Cardiac muscle cell (in vitro differentiated cells and primary cell): ENCODE results near the gene EXOC4. TPM values are rescaled to one million over a fixed set of nuclear protein-coding genes. Genes with fewer than 3 reads are reported as not detected.

ENCODE experiments used
- DNase-seq, 2 donors: peaks; one replicate each; pipeline versions ENCODE4 v3.0.0 to v3.0.0-alpha.2; 2010 to 2017; ENCODE audit warnings: low read depth in 1 of 2, low spot score in 1 of 2
- H3K27ac ChIP-seq: fragments of 200-600 bp; sonication (generic); 2 replicates; pipeline ENCODE4 v1.5.1; 2016
- H3K27me3 ChIP-seq: fragments of 200-600 bp; sonication (generic); 2 replicates; pipeline ENCODE4 v1.6.0; 2016; ENCODE audit warnings: control low read depth
- H3K36me3 ChIP-seq: fragments of 200-600 bp; sonication (generic); 2 replicates; pipeline ENCODE4 v1.5.1; 2016; ENCODE audit warnings: control low read depth
- H3K4me1 ChIP-seq: fragments of 200-600 bp; sonication (generic); 2 replicates; pipeline ENCODE4 v1.8.1; 2017; ENCODE audit warnings: low read depth, mild to moderate bottlenecking, mixed run types
- H3K4me3 ChIP-seq: fragments of 200-600 bp; sonication (generic); 2 replicates; pipeline ENCODE4 v1.5.1; 2016; ENCODE audit warnings: mild to moderate bottlenecking
- H3K9me3 ChIP-seq: fragments of 200-600 bp; sonication (generic); 2 replicates; pipeline ENCODE4 v1.5.1; 2017; ENCODE audit warnings: low read depth, mild to moderate bottlenecking, control low read depth
- CTCF ChIP-seq: IDR thresholded peaks from 2 replicates; pipeline ENCODE4 v1.5.1; 2012; ENCODE audit warnings: low read depth, mild to moderate bottlenecking, low read length
- polyA plus RNA-seq: library from polyadenylated mRNA; unstranded; fragments of >200 nt; fragmentation: Nextera tagmentation; extraction: Ambion mirVana; gene quantifications from 2 replicates; pipeline ENCODE4 v1.2.1, GENCODE V29; 2016
- total RNA-seq: library from RNA; depleted of rRNA; stranded (reverse); fragments of >200 nt; gene quantifications from 2 replicates; pipeline ENCODE4 v1.2.3, GENCODE V29; 2016

EXOC4 gene
- total and polyA plus RNA-seq, 2 experiments from 2014 or later = 33.6 to 46.0 TPM

GRCh38 chr7:133690740-133691139, 437.9 kb downstream of the EXOC4 start:
- peak overlapping the region; percentile 15 for H3K27ac ChIP-seq
- no peak for TF ChIP-seq CTCF
- peak in 1 of 2 donors; percentile 28 for DNase-seq

GRCh38 chr7:133691727-133692610, 439.1 kb downstream of the EXOC4 start:
- H3K36me3 ChIP-seq = no peaks in the 10 kb centered on the region

More at GRCh38 chr7:133690740-133691139, 437.9 kb downstream of the EXOC4 start:
- Histone ChIP-seq H3K4me3 (no peak overlapping the region), H3K9me3 (no peaks in the 10 kb centered on the region), H3K4me1 (peaks cover 14% of the 10 kb centered on the region), H3K27me3 (no peaks in the 10 kb centered on the region), H3K36me3 (no peaks in the 10 kb centered on the region)

GRCh38 chr7:133693281-133693680, 440.4 kb downstream of the EXOC4 start:
- Histone ChIP-seq H3K36me3 (no peaks in the 10 kb centered on the region), H3K4me3 (no peak overlapping the region), H3K4me1 (peaks cover 14% of the 10 kb centered on the region), H3K27me3 (no peaks in the 10 kb centered on the region), H3K27ac (no peak overlapping the region), H3K9me3 (no peaks in the 10 kb centered on the region)
- no peak for DNase-seq
- no peak for TF ChIP-seq CTCF

More at GRCh38 chr7:133691727-133692610, 439.1 kb downstream of the EXOC4 start:
- Histone ChIP-seq H3K27ac (no peak overlapping the region), H3K27me3 (no peaks in the 10 kb centered on the region), H3K4me3 (no peak overlapping the region), H3K4me1 (peaks cover 14% of the 10 kb centered on the region), H3K9me3 (no peaks in the 10 kb centered on the region)
- TF ChIP-seq CTCF = no peak
- peak in 1 of 2 donors; percentile 77 for DNase-seq

GRCh38 chr7:133696056-133696455, 443.2 kb downstream of the EXOC4 start:
- TF ChIP-seq CTCF = no peak
- Histone ChIP-seq H3K4me1 (no peaks in the 10 kb centered on the region), H3K9me3 (no peaks in the 10 kb centered on the region), H3K27me3 (no peaks in the 10 kb centered on the region), H3K27ac (no peak overlapping the region), H3K36me3 (no peaks in the 10 kb centered on the region), H3K4me3 (no peak overlapping the region)
- DNase-seq = no peak

- H3K27me3 ChIP-seq = no peaks in the 10 kb centered on the region
- no peak overlapping the region for H3K4me3 ChIP-seq
- no peaks in the 10 kb centered on the region for H3K36me3 ChIP-seq
- no peak for DNase-seq
- no peak for TF ChIP-seq CTCF
- H3K9me3 ChIP-seq = no peaks in the 10 kb centered on the region
- H3K27ac ChIP-seq = no peak overlapping the region
- no peaks in the 10 kb centered on the region for H3K4me1 ChIP-seq
Measured at GRCh38 chr7:133697585-133697984, 444.7 kb downstream of the EXOC4 start.
